HepG2 (cell line): Measurements from ENCODE around the gene PGC. TPM values are rescaled to one million over a fixed set of nuclear protein-coding genes. Genes with fewer than 3 reads are reported as not detected.

ENCODE experiments used
- ZNF567 ChIP-seq: sonication (generic); formaldehyde crosslinking; IDR thresholded peaks from 2 replicates; pipeline ENCODE4 v1.8.1; 2023; ENCODE audit warnings: mild to moderate bottlenecking, missing genetic modification reagents, borderline replicate concordance
- polyA plus RNA-seq, 8 experiments: library from polyadenylated mRNA; depleted of rRNA in 3 of 8; stranded (reverse) in 7 of 8; unstranded in 1 of 8; fragments of >200 nt; fragmentation: Illumina TruSeq in 4 of 8; extraction: Trizol in 4 of 8; gene quantifications; 2 replicates each; pipeline versions ENCODE4 v1.2.1 to v1.2.3, GENCODE V29; 2011 to 2016; ENCODE audit warnings: low read depth in 4 of 8, missing spikeins in 1 of 8, mixed read lengths in 1 of 8; ENCODE audit not compliant: insufficient read depth in 1 of 8
- total RNA-seq, 5 experiments: library from RNA; depleted of rRNA; stranded (reverse); fragments of >200 nt; fragmentation: Illumina TruSeq; extraction: Trizol; gene quantifications; 2 replicates each; pipeline ENCODE4 v1.2.3, GENCODE V29; 2016; ENCODE audit warnings: low read depth in 1 of 5
- TF ChIP-seq, protein P1 (sequence below): sonication (generic); formaldehyde crosslinking; IDR thresholded peaks from 2 replicates; pipeline ENCODE4 v1.4.0; 2020; ENCODE audit warnings: missing genetic modification reagents
- TF ChIP-seq, protein P2 (sequence below): sonication (generic); formaldehyde crosslinking; IDR thresholded peaks from 2 replicates; pipeline ENCODE4 v1.4.0; 2020; ENCODE audit warnings: missing genetic modification reagents
- TF ChIP-seq, protein P3 (sequence below): sonication (generic); formaldehyde crosslinking; IDR thresholded peaks from 2 replicates; pipeline ENCODE4 v1.5.1; 2020; ENCODE audit warnings: missing genetic modification reagents, mild to moderate bottlenecking, borderline replicate concordance
- TF ChIP-seq, protein P4 (sequence below): sonication (generic); formaldehyde crosslinking; IDR thresholded peaks from 2 replicates; pipeline ENCODE4 v1.5.0; 2020; ENCODE audit warnings: mild to moderate bottlenecking, missing genetic modification reagents, borderline replicate concordance

The PGC gene
- total and polyA plus RNA-seq, 2 of the 13 experiments (the other 11 are each of a cell fraction or from before 2014, with no cell fraction given): 426 to 502 TPM

DNA sequence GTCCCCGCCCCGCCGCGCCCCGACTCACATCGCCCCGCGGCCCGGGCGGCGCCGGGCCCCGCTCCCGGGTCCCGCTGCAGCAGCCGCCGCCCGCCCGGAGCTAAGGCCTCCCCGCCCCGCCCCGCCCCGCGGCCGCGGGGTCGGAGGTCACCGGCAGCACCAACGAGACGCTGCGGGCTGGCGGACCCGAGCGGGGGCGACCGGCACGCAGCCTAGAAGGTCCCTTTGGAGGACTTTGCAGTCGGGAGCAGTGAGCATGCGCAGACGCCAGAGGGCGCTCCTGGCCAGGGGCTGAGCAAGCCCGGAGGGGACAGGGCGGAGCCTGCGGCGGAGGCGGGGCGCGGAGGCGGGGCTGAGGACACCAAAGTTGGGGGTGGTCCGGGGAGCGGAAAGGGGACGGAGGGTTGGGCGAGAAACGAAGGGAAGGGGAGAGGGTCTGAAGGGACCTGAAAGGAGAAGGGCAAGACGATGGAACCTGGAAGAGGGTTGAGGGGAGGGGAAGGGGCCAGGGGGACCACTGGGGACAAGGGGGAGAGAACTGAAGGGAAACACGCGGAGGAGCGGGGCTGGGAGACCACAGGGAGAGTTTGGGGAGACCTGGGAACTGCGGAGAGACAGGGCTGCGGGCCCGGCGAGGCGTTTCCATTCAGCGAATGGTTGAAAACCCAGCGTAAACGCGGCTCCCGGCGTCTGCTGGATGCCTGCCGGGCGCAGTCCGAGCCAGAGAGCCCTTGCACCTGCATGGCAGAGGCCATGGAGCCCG lies 32.8 kb upstream of the PGC start, which contains the start of gene FRS3 (continued):
- TF ChIP-seq, protein P1, sequence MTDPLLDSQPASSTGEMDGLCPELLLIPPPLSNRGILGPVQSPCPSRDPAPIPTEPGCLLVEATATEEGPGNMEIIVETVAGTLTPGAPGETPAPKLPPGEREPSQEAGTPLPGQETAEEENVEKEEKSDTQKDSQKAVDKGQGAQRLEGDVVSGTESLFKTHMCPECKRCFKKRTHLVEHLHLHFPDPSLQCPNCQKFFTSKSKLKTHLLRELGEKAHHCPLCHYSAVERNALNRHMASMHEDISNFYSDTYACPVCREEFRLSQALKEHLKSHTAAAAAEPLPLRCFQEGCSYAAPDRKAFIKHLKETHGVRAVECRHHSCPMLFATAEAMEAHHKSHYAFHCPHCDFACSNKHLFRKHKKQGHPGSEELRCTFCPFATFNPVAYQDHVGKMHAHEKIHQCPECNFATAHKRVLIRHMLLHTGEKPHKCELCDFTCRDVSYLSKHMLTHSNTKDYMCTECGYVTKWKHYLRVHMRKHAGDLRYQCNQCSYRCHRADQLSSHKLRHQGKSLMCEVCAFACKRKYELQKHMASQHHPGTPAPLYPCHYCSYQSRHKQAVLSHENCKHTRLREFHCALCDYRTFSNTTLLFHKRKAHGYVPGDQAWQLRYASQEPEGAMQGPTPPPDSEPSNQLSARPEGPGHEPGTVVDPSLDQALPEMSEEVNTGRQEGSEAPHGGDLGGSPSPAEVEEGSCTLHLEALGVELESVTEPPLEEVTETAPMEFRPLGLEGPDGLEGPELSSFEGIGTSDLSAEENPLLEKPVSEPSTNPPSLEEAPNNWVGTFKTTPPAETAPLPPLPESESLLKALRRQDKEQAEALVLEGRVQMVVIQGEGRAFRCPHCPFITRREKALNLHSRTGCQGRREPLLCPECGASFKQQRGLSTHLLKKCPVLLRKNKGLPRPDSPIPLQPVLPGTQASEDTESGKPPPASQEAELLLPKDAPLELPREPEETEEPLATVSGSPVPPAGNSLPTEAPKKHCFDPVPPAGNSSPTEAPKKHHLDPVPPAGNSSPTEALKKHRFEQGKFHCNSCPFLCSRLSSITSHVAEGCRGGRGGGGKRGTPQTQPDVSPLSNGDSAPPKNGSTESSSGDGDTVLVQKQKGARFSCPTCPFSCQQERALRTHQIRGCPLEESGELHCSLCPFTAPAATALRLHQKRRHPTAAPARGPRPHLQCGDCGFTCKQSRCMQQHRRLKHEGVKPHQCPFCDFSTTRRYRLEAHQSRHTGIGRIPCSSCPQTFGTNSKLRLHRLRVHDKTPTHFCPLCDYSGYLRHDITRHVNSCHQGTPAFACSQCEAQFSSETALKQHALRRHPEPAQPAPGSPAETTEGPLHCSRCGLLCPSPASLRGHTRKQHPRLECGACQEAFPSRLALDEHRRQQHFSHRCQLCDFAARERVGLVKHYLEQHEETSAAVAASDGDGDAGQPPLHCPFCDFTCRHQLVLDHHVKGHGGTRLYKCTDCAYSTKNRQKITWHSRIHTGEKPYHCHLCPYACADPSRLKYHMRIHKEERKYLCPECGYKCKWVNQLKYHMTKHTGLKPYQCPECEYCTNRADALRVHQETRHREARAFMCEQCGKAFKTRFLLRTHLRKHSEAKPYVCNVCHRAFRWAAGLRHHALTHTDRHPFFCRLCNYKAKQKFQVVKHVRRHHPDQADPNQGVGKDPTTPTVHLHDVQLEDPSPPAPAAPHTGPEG: peak; percentile 59; the same call in 1 of the 2 replicates
- TF ChIP-seq, protein P2, sequence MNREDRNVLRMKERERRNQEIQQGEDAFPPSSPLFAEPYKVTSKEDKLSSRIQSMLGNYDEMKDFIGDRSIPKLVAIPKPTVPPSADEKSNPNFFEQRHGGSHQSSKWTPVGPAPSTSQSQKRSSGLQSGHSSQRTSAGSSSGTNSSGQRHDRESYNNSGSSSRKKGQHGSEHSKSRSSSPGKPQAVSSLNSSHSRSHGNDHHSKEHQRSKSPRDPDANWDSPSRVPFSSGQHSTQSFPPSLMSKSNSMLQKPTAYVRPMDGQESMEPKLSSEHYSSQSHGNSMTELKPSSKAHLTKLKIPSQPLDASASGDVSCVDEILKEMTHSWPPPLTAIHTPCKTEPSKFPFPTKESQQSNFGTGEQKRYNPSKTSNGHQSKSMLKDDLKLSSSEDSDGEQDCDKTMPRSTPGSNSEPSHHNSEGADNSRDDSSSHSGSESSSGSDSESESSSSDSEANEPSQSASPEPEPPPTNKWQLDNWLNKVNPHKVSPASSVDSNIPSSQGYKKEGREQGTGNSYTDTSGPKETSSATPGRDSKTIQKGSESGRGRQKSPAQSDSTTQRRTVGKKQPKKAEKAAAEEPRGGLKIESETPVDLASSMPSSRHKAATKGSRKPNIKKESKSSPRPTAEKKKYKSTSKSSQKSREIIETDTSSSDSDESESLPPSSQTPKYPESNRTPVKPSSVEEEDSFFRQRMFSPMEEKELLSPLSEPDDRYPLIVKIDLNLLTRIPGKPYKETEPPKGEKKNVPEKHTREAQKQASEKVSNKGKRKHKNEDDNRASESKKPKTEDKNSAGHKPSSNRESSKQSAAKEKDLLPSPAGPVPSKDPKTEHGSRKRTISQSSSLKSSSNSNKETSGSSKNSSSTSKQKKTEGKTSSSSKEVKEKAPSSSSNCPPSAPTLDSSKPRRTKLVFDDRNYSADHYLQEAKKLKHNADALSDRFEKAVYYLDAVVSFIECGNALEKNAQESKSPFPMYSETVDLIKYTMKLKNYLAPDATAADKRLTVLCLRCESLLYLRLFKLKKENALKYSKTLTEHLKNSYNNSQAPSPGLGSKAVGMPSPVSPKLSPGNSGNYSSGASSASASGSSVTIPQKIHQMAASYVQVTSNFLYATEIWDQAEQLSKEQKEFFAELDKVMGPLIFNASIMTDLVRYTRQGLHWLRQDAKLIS (CRISPR knock-in tag): no peak
- TF ChIP-seq, protein P3, sequence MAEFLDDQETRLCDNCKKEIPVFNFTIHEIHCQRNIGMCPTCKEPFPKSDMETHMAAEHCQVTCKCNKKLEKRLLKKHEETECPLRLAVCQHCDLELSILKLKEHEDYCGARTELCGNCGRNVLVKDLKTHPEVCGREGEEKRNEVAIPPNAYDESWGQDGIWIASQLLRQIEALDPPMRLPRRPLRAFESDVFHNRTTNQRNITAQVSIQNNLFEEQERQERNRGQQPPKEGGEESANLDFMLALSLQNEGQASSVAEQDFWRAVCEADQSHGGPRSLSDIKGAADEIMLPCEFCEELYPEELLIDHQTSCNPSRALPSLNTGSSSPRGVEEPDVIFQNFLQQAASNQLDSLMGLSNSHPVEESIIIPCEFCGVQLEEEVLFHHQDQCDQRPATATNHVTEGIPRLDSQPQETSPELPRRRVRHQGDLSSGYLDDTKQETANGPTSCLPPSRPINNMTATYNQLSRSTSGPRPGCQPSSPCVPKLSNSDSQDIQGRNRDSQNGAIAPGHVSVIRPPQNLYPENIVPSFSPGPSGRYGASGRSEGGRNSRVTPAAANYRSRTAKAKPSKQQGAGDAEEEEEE: no peak
- TF ChIP-seq, protein P4, sequence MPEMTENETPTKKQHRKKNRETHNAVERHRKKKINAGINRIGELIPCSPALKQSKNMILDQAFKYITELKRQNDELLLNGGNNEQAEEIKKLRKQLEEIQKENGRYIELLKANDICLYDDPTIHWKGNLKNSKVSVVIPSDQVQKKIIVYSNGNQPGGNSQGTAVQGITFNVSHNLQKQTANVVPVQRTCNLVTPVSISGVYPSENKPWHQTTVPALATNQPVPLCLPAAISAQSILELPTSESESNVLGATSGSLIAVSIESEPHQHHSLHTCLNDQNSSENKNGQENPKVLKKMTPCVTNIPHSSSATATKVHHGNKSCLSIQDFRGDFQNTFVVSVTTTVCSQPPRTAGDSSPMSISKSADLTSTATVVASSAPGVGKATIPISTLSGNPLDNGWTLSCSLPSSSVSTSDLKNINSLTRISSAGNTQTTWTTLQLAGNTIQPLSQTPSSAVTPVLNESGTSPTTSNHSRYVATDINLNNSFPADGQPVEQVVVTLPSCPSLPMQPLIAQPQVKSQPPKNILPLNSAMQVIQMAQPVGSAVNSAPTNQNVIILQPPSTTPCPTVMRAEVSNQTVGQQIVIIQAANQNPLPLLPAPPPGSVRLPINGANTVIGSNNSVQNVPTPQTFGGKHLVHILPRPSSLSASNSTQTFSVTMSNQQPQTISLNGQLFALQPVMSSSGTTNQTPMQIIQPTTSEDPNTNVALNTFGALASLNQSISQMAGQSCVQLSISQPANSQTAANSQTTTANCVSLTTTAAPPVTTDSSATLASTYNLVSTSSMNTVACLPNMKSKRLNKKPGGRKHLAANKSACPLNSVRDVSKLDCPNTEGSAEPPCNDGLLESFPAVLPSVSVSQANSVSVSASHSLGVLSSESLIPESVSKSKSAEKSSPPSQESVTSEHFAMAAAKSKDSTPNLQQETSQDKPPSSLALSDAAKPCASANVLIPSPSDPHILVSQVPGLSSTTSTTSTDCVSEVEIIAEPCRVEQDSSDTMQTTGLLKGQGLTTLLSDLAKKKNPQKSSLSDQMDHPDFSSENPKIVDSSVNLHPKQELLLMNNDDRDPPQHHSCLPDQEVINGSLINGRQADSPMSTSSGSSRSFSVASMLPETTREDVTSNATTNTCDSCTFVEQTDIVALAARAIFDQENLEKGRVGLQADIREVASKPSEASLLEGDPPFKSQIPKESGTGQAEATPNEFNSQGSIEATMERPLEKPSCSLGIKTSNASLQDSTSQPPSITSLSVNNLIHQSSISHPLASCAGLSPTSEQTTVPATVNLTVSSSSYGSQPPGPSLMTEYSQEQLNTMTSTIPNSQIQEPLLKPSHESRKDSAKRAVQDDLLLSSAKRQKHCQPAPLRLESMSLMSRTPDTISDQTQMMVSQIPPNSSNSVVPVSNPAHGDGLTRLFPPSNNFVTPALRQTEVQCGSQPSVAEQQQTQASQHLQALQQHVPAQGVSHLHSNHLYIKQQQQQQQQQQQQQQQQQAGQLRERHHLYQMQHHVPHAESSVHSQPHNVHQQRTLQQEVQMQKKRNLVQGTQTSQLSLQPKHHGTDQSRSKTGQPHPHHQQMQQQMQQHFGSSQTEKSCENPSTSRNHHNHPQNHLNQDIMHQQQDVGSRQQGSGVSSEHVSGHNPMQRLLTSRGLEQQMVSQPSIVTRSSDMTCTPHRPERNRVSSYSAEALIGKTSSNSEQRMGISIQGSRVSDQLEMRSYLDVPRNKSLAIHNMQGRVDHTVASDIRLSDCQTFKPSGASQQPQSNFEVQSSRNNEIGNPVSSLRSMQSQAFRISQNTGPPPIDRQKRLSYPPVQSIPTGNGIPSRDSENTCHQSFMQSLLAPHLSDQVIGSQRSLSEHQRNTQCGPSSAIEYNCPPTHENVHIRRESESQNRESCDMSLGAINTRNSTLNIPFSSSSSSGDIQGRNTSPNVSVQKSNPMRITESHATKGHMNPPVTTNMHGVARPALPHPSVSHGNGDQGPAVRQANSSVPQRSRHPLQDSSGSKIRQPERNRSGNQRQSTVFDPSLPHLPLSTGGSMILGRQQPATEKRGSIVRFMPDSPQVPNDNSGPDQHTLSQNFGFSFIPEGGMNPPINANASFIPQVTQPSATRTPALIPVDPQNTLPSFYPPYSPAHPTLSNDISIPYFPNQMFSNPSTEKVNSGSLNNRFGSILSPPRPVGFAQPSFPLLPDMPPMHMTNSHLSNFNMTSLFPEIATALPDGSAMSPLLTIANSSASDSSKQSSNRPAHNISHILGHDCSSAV (CRISPR knock-in tag): no peak
- peak; percentile 42; the same call in 1 of the 2 replicates for TF ChIP-seq ZNF567 (CRISPR knock-in tag)
